Right lobe of liver (tissue), 6 donors: Measurements from ENCODE around the gene CHST3. TPM values are rescaled to one million over a fixed set of nuclear protein-coding genes. Genes with fewer than 3 reads are reported as not detected.
A peak's percentile ranks its signal among the peaks of the same experiment; 100 is the strongest.

ENCODE experiments used
- ATAC-seq, 4 donors: fragments of 200-7000 bp; cut with Tn5 transposase; one replicate each; pipeline ENCODE4 v1.9.1; 2020; ENCODE audit warnings: mild to moderate bottlenecking in 4 of 4, moderate library complexity in 4 of 4
- DNase-seq, 3 donors: peaks; one replicate each; pipeline ENCODE4 v3.0.0-alpha.2; 2020
- H3K27ac ChIP-seq, 3 donors: fragments of 200-600 bp; one replicate each; pipeline ENCODE4 v1.8.0; 2022
- H3K27me3 ChIP-seq, 2 donors: fragments of 200-600 bp; one replicate each; pipeline ENCODE4 v1.8.0; 2022
- H3K36me3 ChIP-seq, 4 donors: fragments of 200-600 bp; sonication (generic) in 1 of 4; one replicate each; pipeline versions ENCODE4 v1.5.1 to v1.8.0; 2017 to 2022; ENCODE audit warnings: control low read depth in 1 of 4
- H3K4me1 ChIP-seq, 4 donors: fragments of 200-600 bp; sonication (generic) in 1 of 4; one replicate each; pipeline versions ENCODE4 v1.5.1 to v1.8.0; 2017 to 2022; ENCODE audit warnings: control low read depth in 1 of 4
- H3K4me3 ChIP-seq, 3 donors: fragments of 200-600 bp; one replicate each; pipeline ENCODE4 v1.8.0; 2022
- H3K9me3 ChIP-seq, 4 donors: fragments of 200-600 bp; sonication (generic) in 1 of 4; one replicate each; pipeline versions ENCODE4 v1.5.1 to v1.8.0; 2017 to 2022; ENCODE audit warnings: control low read depth in 1 of 4
- CTCF ChIP-seq, 4 donors: fragments of 200-600 bp in 3 of 4; fragments of 450-650 bp in 1 of 4; IDR thresholded peaks; one replicate each; pipeline versions ENCODE4 v1.5.1 to v1.8.0; 2016 to 2022; ENCODE audit warnings: antibody characterized with exemption in 4 of 4, mild to moderate bottlenecking in 2 of 4
- POLR2A ChIP-seq: fragments of 450-650 bp; IDR thresholded peaks from one replicate; pipeline ENCODE4 v1.6.1; 2017; ENCODE audit warnings: antibody characterized with exemption, mild to moderate bottlenecking
- WGBS: methylation state at CpG from one replicate; pipeline ENCODE4 v1.1.6; 2018; ENCODE audit warnings: low coverage, low lambda C conversion rate; ENCODE audit not compliant: insufficient coverage; ENCODE audit errors: missing lambda C conversion rate; 5-methylcytosine and 5-hydroxymethylcytosine counted together
- intact Hi-C, 2 donors: fragments of 100-400 bp; cut with DNase I; formaldehyde crosslinking; loops; one replicate each; pipeline versions ENCODE4 v1.11.2 to v1.14.1; 2022
- total RNA-seq, 6 experiments: library from RNA; depleted of rRNA in 2 of 6; stranded (reverse); fragments of >200 nt in 2 of 6; fragmentation: NEBNext Ultra II Directional in 3 of 6; extraction: Animal tissue kit (Norgen Biotek cat#: 25700) in 3 of 6; gene quantifications; one replicate each; pipeline versions ENCODE4 v1.1.0 to v1.2.4, GENCODE V29; 2016 to 2023
- donor health status: DM: no; HTN: yes; CAD: no.
- donor health status: DM: no; HTN: no; CAD: no.
- donor health status: DM: no; HTN: no; CAD: no.
- donor health status: DM: no; HTN: yes; CAD: no.
- donor health status: DM: no; HTN: yes; CAD: no.

Gene CHST3
- total RNA-seq, 6 experiments from 2014 or later = 0.81 to 2.5 (median 1.8) TPM

- DNase-seq (no peak), ATAC-seq (no peak)
- H3K9me3 ChIP-seq = no peaks in the 10 kb centered on the region
- TF ChIP-seq CTCF (IDR thresholded peaks at IDR 0.05) = no peak
- no peak for TF ChIP-seq POLR2A
- intact Hi-C loops = no loop called here
- H3K27ac ChIP-seq = no peak overlapping the region
- 82% methylated on average over 2 of the region's 4 CpGs for WGBS
- H3K36me3 ChIP-seq = no peaks in the 10 kb centered on the region
- H3K4me1 ChIP-seq = no peaks in the 10 kb centered on the region
- no peak overlapping the region for H3K4me3 ChIP-seq
- no peaks in the 10 kb centered on the region for H3K27me3 ChIP-seq
Observed at GRCh38 chr10:71927159-71927558, 37.0 kb upstream of the CHST3 start.

GRCh38 chr10:71927776-71928592 is 36.2 kb upstream of the CHST3 start:
- no peak overlapping the region for H3K27ac ChIP-seq

GRCh38 chr10:71931295-71931694 is 32.9 kb upstream of the CHST3 start:
- ATAC-seq (no peak), DNase-seq (no peak)
- TF ChIP-seq POLR2A (no peak), CTCF (IDR thresholded peaks at IDR 0.05) (no peak)
- Histone ChIP-seq H3K9me3 (no peaks in the 10 kb centered on the region), H3K4me3 (no peak overlapping the region), H3K4me1 (no peaks in the 10 kb centered on the region), H3K36me3 (no peaks in the 10 kb centered on the region), H3K27me3 (no peaks in the 10 kb centered on the region), H3K27ac (no peak overlapping the region)
- intact Hi-C loops = no loop called here
- WGBS = no CpG with 5 or more reads among the region's 1 CpG

More at GRCh38 chr10:71927776-71928592, 36.2 kb upstream of the CHST3 start:
- Histone ChIP-seq H3K27me3 (no peaks in the 10 kb centered on the region), H3K36me3 (no peaks in the 10 kb centered on the region), H3K9me3 (no peaks in the 10 kb centered on the region), H3K4me3 (no peak overlapping the region), H3K4me1 (no peaks in the 10 kb centered on the region)
- peak in 1 of 4 donors; percentile 21 for ATAC-seq
- no peak for DNase-seq
- intact Hi-C loops = no loop called here
- TF ChIP-seq CTCF (IDR thresholded peaks at IDR 0.05) (no peak), POLR2A (no peak)
- WGBS = 67% methylated on average over 5 of the region's 5 CpGs

GRCh38 chr10:71933651-71934050 is 30.5 kb upstream of the CHST3 start:
- Histone ChIP-seq H3K9me3 (no peaks in the 10 kb centered on the region), H3K27ac (no peak overlapping the region), H3K4me1 (no peaks in the 10 kb centered on the region), H3K36me3 (no peaks in the 10 kb centered on the region), H3K4me3 (no peak overlapping the region), H3K27me3 (no peaks in the 10 kb centered on the region)
- DNase-seq (no peak), ATAC-seq (no peak)
- TF ChIP-seq POLR2A = no peak
- TF ChIP-seq CTCF (IDR thresholded peaks at IDR 0.05) = no peak
- intact Hi-C loops = no loop called here
- WGBS = 83% methylated on average over 1 of the region's 1 CpG
